Testis (tissue), 3 donors: Measurements from ENCODE around the gene WNK2. TPM values are rescaled to one million over a fixed set of nuclear protein-coding genes. Genes with fewer than 3 reads are reported as not detected.

ENCODE experiments used
- DNase-seq: peaks from one replicate; pipeline ENCODE4 v3.0.0-alpha.2; 2019
- H3K27ac ChIP-seq, 2 donors: fragments of 200-600 bp; sonication (generic); one replicate each; pipeline ENCODE4 v1.5.1; 2019
- H3K27me3 ChIP-seq: fragments of 200-600 bp; sonication (generic); one replicate; pipeline ENCODE4 v1.5.1; 2019
- H3K36me3 ChIP-seq: fragments of 200-600 bp; sonication (generic); one replicate; pipeline ENCODE4 v1.5.1; 2017; ENCODE audit warnings: low read depth; ENCODE audit errors: missing control alignments
- H3K4me1 ChIP-seq: fragments of 200-600 bp; sonication (generic); one replicate; pipeline ENCODE4 v1.5.1; 2019
- H3K4me3 ChIP-seq, 2 donors: fragments of 200-600 bp; sonication (generic); one replicate each; pipeline ENCODE4 v1.5.1; 2017 to 2019
- H3K9me3 ChIP-seq: fragments of 200-600 bp; sonication (generic); one replicate; pipeline ENCODE4 v1.5.1; 2017
- CTCF ChIP-seq, 3 experiments: fragments of 450-650 bp in 2 of 3; fragments of 200-600 bp in 1 of 3; sonication (generic) in 1 of 3; IDR thresholded peaks; one replicate each; pipeline ENCODE4 v1.5.1; 2016 to 2019; ENCODE audit warnings: antibody characterized with exemption in 3 of 3, mild to moderate bottlenecking in 2 of 3, moderate library complexity in 1 of 3
- POLR2A ChIP-seq: fragments of 450-650 bp; IDR thresholded peaks from one replicate; pipeline ENCODE4 v1.6.1; 2017; ENCODE audit warnings: antibody characterized with exemption, mild to moderate bottlenecking, moderate library complexity
- WGBS, 2 donors: methylation state at CpG; one replicate each; pipeline ENCODE4 v1.1.5; 2018; 5-methylcytosine and 5-hydroxymethylcytosine counted together
- intact Hi-C: fragments of 100-400 bp; cut with DNase I; formaldehyde crosslinking; loops from one replicate; pipeline ENCODE4 v1.15.1; 2023; ENCODE audit warnings: low total_unique reads
- polyA plus RNA-seq: library from polyadenylated mRNA; stranded (reverse); fragments of 350-450 nt; fragmentation: Illumina TruSeq; extraction: RNeasy Lipid Tissue Mini Kit (QIAGEN cat#74804); gene quantifications from one replicate; pipeline ENCODE4 v1.2.3, GENCODE V29; 2014; ENCODE audit warnings: low read depth, low replicate concordance; ENCODE audit not compliant: insufficient read depth
- total RNA-seq, 2 donors: library from RNA; depleted of rRNA; stranded (reverse); fragments of >200 nt; gene quantifications; one replicate each; pipeline ENCODE4 v1.2.3, GENCODE V29; 2016

The WNK2 gene
- total and polyA plus RNA-seq, 3 donors from 2014 or later = 29.0 to 91.1 (median 50.5) TPM

GRCh38 chr9:93206576-93207155 is 22.7 kb downstream of the WNK2 start:
- no peak for DNase-seq
- Histone ChIP-seq H3K36me3 (no peaks in the 10 kb centered on the region), H3K4me1 (peaks cover 37% of the 10 kb centered on the region), H3K9me3 (no peaks in the 10 kb centered on the region), H3K27ac (no peak overlapping the region), H3K4me3 (no peak overlapping the region), H3K27me3 (no peaks in the 10 kb centered on the region)
- WGBS, 2 donors = 62% methylated on average over 6 of the region's 7 CpGs; no CpG with 5 or more reads in 1 of the 2 donors
- intact Hi-C loops = no loop called here
- no peak for TF ChIP-seq CTCF (IDR thresholded peaks at IDR 0.05)
- TF ChIP-seq POLR2A = no peak

GRCh38 chr9:93207326-93207814 is 23.4 kb downstream of the WNK2 start:
- Histone ChIP-seq H3K4me1 (peaks cover 32% of the 10 kb centered on the region), H3K36me3 (no peaks in the 10 kb centered on the region), H3K27ac (peak overlapping the region in 1 of 2 donors; percentile 48), H3K27me3 (no peaks in the 10 kb centered on the region), H3K4me3 (no peak overlapping the region), H3K9me3 (no peaks in the 10 kb centered on the region)
- WGBS, 2 donors = 37 to 49% methylated on average over 8 to 9 of the region's 9 CpGs
- intact Hi-C loops = no loop called here
- TF ChIP-seq POLR2A (no peak), CTCF (IDR thresholded peaks at IDR 0.05) (no peak)
- peak; percentile 70 for DNase-seq

- no peaks in the 10 kb centered on the region for H3K9me3 ChIP-seq
- peak overlapping the region in 1 of 2 donors; percentile 48 for H3K27ac ChIP-seq
- H3K27me3 ChIP-seq = no peaks in the 10 kb centered on the region
- 58 to 60% methylated on average over 25 of the region's 25 CpGs for WGBS, 2 donors
- no peaks in the 10 kb centered on the region for H3K36me3 ChIP-seq
- intact Hi-C loops = no loop called here
- DNase-seq = no peak
- no peak for TF ChIP-seq CTCF (IDR thresholded peaks at IDR 0.05)
- TF ChIP-seq POLR2A = no peak
- H3K4me3 ChIP-seq = no peak overlapping the region
- H3K4me1 ChIP-seq = peaks cover 32% of the 10 kb centered on the region
Measured at GRCh38 chr9:93207860-93208734, 24.2 kb downstream of the WNK2 start.

GRCh38 chr9:93209097-93209496 is 25.2 kb downstream of the WNK2 start:
- Histone ChIP-seq H3K27ac (no peak overlapping the region), H3K4me3 (no peak overlapping the region), H3K27me3 (no peaks in the 10 kb centered on the region), H3K4me1 (peaks cover 32% of the 10 kb centered on the region), H3K36me3 (no peaks in the 10 kb centered on the region), H3K9me3 (no peaks in the 10 kb centered on the region)
- TF ChIP-seq CTCF (IDR thresholded peaks at IDR 0.05) (no peak), POLR2A (no peak)
- WGBS, 2 donors = 94% methylated on average over 2 to 9 of the region's 9 CpGs
- intact Hi-C loops = no loop called here
- no peak for DNase-seq
